GM18517 (cell line): ENCODE results near the gene ERO1B.
"Not testable (repeated sequence)": the region's sequence is repeated elsewhere in the genome, so short reads cannot be mapped to it uniquely, and the experiment has no call there.

ENCODE experiments used
- ATAC-seq: cut with Tn5 transposase; IDR thresholded peaks from one replicate; pipeline ENCODE4 v1.9.1; 2021; ENCODE audit warnings: mild to moderate bottlenecking, moderate library complexity; ENCODE audit not compliant: unreplicated experiment

ERO1B gene

DNA sequence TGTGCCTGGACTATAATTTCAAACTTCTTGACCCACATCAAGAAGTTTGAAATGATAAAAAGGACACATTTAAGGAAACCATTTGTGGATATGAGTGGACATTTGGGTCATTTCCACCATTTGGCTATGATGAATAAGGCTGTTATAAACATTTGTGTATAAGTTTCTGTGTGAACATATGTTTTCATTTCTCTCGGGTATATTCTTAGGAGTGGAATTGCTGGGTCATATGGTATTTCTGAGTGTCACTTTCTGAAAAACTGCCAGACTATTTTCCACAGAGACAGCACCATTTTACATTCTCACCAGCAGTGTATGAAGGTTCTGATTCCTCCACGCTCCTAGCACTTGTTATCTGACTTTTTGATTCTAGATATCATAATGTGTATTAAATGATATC is 88.6 kb downstream of the ERO1B start:
- ATAC-seq: no peak

GRCh38 chr1:236188084-236188483 is 93.7 kb downstream of the ERO1B start:
- ATAC-seq: not testable (repeated sequence)

DNA sequence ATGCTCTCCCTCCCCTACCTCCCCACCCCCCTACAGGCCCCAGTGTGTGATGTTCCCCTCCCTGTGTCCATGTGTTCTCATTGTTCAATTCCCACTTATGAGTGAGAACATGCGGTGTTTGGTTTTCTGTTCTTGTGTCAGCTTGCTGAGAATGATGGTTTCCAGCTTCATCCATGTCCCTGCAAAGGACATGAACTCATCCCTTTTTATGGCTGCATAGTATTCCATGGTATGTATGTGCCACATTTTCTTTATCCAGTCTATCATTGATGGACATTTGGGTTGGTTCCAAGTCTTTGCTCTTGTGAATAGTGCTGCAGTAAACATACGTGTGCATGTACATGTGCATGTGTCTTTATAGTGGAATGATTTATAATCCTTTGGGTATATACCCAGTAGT is 95.3 kb downstream of the ERO1B start:
- not testable (repeated sequence) for ATAC-seq

- ATAC-seq: no peak
These were observed 96.1 kb downstream of the ERO1B start for GRCh38 chr1:236185687-236186086.

DNA sequence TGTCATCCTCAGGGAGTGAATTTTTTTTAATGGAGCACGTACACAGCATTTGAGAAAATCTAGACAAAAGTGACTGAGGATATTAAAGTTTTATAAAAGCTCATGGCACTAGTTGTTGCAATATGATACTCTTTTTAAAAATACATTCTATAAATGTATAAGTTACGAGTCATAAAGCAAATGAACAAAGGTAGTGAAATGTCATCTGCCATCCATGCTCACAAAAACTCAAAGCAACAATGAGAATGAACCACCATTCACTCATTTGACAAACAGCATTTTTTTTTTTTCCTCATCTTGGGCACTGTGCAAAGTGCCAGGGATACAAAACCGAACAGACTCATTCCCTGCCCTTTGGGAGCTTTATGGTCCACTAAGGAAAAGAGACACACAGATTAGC is 100.7 kb downstream of the ERO1B start:
- ATAC-seq: no peak

- no peak for ATAC-seq
These were observed 102.1 kb downstream of the ERO1B start for GRCh38 chr1:236179634-236180033.

- no peak for ATAC-seq
These were observed 105.1 kb downstream of the ERO1B start for GRCh38 chr1:236176337-236177336.

- no peak for ATAC-seq
These were observed 106.0 kb downstream of the ERO1B start for GRCh38 chr1:236175642-236176336.

DNA sequence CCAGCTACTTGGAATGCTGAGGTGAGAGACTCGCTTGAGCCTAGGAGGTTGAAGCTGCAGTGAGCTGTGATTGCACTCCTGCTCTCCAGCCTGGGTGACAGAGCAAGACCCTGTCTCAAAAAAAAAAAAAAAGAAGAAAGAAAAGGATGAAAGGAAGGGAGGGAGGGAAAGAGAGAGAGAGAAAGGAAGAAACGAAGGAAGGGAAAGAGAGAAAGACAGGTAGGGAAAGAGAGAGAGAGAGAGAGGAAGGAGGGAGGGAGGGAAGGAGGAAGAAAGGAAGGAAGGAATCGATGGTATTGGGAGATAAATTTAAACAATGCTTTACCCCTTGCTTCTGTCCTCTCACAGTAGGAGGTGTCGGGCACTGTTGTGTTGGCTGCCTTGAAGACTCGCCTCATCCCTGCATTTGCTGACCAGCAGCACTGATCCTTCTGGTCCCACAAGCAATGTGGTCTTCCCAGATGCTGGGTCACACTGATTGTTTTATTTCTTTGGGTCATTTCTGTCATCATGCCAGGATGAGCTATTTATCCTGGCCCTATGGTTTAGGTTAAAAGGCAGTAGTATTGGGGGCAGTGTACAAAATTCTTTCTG is 108.5 kb downstream of the ERO1B start:
- no peak for ATAC-seq

DNA sequence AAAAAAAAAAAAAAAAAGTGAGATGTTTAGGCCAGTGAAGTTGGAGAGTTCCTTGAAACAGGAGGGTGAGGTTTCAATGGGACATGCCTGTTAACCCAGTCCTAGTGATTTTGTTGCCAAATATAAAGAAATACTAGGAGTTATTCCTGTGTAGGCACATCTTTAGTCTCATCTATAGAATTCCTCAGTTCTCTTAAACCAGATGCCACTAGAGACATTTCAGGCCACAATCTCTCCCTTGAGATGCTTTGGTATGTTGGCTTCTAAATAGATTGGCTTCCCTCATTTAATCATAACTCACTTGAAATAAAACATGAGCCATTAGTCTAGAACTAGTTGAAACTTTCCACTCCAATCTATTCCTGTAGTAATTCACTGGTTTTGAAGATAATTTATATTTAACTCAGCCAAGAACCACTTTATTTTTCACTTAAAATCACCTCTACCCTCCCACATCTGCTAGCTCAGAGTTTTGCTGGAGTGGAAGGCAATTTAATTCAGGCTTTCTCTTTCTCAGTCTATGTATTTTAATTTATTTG is 109.6 kb downstream of the ERO1B start:
- no peak for ATAC-seq

DNA sequence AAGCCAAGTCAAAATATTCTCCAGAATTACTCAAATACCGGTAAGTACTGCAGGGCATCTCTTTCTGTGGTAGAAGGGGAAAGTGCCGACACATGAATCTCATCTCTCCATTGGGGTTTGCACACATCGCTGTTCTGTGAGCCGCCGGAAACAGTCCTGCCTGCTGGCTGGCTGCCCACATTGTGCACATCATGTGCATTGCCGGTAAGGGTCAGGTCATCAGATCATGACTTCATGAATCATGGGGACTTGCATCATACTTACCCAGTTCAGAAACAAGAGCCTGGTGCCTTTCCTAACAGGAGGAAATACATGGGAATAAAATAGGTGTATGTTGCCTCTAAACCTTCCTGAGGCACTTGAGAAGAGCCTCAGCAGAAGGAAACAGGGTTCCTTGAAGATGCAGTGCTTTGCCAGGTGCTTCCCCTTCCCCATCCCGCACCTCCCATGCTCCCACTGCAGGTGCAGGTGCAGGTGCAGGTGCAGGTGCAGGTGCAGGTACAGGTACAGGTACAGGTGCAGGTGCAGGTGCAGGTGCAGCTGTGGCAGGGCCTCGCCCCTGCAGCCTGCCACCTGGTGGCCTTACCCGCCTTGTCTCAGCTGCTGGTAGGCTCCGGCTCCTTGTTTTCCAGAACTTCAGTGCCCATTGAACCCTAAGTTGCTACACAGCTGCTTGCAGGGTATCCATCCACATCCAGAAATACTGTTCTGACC is 112.9 kb downstream of the ERO1B start:
- no peak for ATAC-seq

DNA sequence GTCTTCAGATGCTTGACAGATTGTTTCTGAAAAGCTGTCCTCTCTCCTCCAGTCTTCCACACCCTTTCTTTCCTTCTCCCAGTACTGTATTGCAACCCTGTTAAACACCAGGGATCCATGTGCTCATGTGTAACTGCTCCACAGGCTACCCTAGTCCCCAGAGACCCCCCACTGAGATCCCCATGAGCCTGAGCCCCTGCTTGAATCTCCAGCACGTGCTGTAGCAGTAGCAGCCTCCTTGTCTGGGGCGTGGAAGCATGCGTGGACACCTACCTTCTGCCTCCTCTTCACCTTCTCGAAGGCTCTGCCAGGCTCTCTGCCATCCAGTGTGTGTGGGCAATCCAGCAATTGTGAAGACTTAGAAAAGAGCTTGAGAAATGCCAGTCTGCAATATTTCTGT is 114.2 kb downstream of the ERO1B start:
- ATAC-seq: no peak

DNA sequence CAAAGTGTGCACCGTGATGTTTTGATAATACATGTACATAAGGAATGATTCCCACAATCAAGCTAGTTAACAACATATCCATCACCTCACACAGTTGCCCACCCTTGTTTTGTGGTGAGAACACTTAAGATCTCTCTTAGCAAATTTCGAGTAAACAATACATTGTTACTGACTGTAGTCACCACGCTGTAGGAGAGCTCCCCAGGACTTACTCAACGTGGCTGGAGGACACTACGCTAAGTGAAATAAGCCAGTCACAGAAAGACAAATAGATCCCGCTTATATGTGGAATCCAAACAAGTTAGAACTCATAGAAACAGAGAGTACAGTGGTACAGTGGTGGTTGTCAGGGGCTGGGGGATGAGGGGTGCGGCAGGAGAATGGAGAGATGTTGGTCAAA is 114.6 kb downstream of the ERO1B start:
- ATAC-seq: no peak

GRCh38 chr1:236166041-236166440 is 115.7 kb downstream of the ERO1B start:
- ATAC-seq: no peak
